ENCODE measurements around the gene NME1.

- TF ChIP-seq EZH2 (IDR thresholded peaks at IDR 0.05; ENCODE audit: insufficient read depth, poor library complexity, severe bottlenecking), result no peak
- TF ChIP-seq EZH2phosphoT487 (IDR thresholded peaks at IDR 0.05; ENCODE audit: insufficient read depth, low read depth), result no peak
Measured at GRCh38 chr17:51159604-51160003, 6.2 kb downstream of the NME1 start.

Measured in GM23248 (cell line).